ENCODE measurements around the gene ATP4A.

Gene ATP4A

GRCh38 chr19:35544110-35544802, 19.2 kb downstream of the ATP4A start:
- TF ChIP-seq EP300 (IDR thresholded peaks at IDR 0.05; ENCODE audit: borderline replicate concordance) (no peak), EGR1 (IDR thresholded peaks at IDR 0.05) (no peak), TEAD4 (IDR thresholded peaks at IDR 0.05) (no peak), TAF1 (IDR thresholded peaks at IDR 0.05; ENCODE audit: low read depth) (no peak), NFIC (IDR thresholded peaks at IDR 0.05) (no peak), MAX (IDR thresholded peaks at IDR 0.05) (no peak), ZBTB7A (IDR thresholded peaks at IDR 0.05; ENCODE audit: low read depth) (no peak), USF1 (IDR thresholded peaks at IDR 0.05) (no peak), TCF12 (IDR thresholded peaks at IDR 0.05; ENCODE audit: low read depth) (no peak), RAD21 (IDR thresholded peaks at IDR 0.05; ENCODE audit: low read depth) (no peak), CREB1 (IDR thresholded peaks at IDR 0.05; ENCODE audit: low read depth) (no peak), CEBPB (IDR thresholded peaks at IDR 0.05) (no peak), FOXM1 (IDR thresholded peaks at IDR 0.05; ENCODE audit: borderline replicate concordance, low read depth) (no peak), YY1 (IDR thresholded peaks at IDR 0.05; ENCODE audit: low read depth) (no peak)
- TF ChIP-seq, protein P1, sequence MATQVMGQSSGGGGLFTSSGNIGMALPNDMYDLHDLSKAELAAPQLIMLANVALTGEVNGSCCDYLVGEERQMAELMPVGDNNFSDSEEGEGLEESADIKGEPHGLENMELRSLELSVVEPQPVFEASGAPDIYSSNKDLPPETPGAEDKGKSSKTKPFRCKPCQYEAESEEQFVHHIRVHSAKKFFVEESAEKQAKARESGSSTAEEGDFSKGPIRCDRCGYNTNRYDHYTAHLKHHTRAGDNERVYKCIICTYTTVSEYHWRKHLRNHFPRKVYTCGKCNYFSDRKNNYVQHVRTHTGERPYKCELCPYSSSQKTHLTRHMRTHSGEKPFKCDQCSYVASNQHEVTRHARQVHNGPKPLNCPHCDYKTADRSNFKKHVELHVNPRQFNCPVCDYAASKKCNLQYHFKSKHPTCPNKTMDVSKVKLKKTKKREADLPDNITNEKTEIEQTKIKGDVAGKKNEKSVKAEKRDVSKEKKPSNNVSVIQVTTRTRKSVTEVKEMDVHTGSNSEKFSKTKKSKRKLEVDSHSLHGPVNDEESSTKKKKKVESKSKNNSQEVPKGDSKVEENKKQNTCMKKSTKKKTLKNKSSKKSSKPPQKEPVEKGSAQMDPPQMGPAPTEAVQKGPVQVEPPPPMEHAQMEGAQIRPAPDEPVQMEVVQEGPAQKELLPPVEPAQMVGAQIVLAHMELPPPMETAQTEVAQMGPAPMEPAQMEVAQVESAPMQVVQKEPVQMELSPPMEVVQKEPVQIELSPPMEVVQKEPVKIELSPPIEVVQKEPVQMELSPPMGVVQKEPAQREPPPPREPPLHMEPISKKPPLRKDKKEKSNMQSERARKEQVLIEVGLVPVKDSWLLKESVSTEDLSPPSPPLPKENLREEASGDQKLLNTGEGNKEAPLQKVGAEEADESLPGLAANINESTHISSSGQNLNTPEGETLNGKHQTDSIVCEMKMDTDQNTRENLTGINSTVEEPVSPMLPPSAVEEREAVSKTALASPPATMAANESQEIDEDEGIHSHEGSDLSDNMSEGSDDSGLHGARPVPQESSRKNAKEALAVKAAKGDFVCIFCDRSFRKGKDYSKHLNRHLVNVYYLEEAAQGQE (IDR thresholded peaks at IDR 0.05; ENCODE audit: low read depth): no peak

- TF ChIP-seq FOXM1 (IDR thresholded peaks at IDR 0.05; ENCODE audit: borderline replicate concordance, low read depth) (no peak), CREB1 (IDR thresholded peaks at IDR 0.05; ENCODE audit: low read depth) (no peak), EGR1 (IDR thresholded peaks at IDR 0.05) (no peak), TEAD4 (IDR thresholded peaks at IDR 0.05) (no peak), ZBTB7A (IDR thresholded peaks at IDR 0.05; ENCODE audit: low read depth) (no peak), EP300 (IDR thresholded peaks at IDR 0.05; ENCODE audit: borderline replicate concordance) (no peak), NFIC (IDR thresholded peaks at IDR 0.05) (no peak), YY1 (IDR thresholded peaks at IDR 0.05; ENCODE audit: low read depth) (no peak), RAD21 (IDR thresholded peaks at IDR 0.05; ENCODE audit: low read depth) (no peak), TAF1 (IDR thresholded peaks at IDR 0.05; ENCODE audit: low read depth) (no peak), MAX (IDR thresholded peaks at IDR 0.05) (no peak)
- TF ChIP-seq, protein P1 (IDR thresholded peaks at IDR 0.05; ENCODE audit: low read depth): no peak
Measured at GRCh38 chr19:35543280-35544109, 20.0 kb downstream of the ATP4A start.

GRCh38 chr19:35542209-35542608, 21.2 kb downstream of the ATP4A start:
- no peak for TF ChIP-seq YY1 (IDR thresholded peaks at IDR 0.05; ENCODE audit: low read depth)
- no peak for TF ChIP-seq CEBPB (IDR thresholded peaks at IDR 0.05)

DNA sequence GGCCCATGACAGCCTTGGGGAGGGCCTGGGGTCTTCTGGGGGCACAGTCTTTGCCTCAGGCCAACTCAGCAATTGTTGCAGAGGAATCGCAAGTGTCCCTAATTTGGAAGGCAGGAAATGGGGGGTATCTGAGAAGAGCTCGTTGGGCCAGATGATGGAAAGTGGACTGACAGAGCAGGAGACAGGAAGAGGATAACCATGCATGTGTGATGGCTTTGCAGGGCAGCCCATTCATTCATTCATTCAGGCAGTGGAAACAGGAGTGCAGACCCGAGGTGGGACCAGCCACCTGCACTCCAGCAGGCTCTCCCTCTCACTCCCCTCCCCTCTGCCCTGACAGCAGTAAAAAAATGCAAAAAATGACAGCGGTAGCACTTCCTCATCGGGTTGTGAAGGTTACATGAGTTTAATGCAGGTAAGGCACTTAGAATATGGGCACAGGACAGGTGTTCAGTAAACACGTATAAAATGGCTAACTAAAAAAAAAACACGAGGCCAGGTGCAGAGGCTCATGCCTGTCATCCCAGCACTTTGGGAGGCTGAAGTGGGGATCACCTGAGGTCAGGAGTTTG, 23.0 kb downstream of the ATP4A start:
- TF ChIP-seq, protein P1 (IDR thresholded peaks at IDR 0.05; ENCODE audit: low read depth): no peak
- TF ChIP-seq EP300 (IDR thresholded peaks at IDR 0.05; ENCODE audit: borderline replicate concordance): no peak
- no peak for TF ChIP-seq USF1 (IDR thresholded peaks at IDR 0.05)
- TF ChIP-seq NFIC (IDR thresholded peaks at IDR 0.05): no peak
- no peak for TF ChIP-seq YY1 (IDR thresholded peaks at IDR 0.05; ENCODE audit: low read depth)
- TF ChIP-seq CREB1 (IDR thresholded peaks at IDR 0.05; ENCODE audit: low read depth): no peak
- no peak for TF ChIP-seq FOXM1 (IDR thresholded peaks at IDR 0.05; ENCODE audit: borderline replicate concordance, low read depth)
- TF ChIP-seq EGR1 (IDR thresholded peaks at IDR 0.05): no peak
- no peak for TF ChIP-seq ZBTB7A (IDR thresholded peaks at IDR 0.05; ENCODE audit: low read depth)

Measured in Ishikawa (cell line).